ENCODE measurements around the gene NOL4L. TPM values are rescaled to one million over a fixed set of nuclear protein-coding genes. Genes with fewer than 3 reads are reported as not detected.

NOL4L gene
- total RNA-seq, 1 donor from 2014 or later: 19.7 TPM

DNA sequence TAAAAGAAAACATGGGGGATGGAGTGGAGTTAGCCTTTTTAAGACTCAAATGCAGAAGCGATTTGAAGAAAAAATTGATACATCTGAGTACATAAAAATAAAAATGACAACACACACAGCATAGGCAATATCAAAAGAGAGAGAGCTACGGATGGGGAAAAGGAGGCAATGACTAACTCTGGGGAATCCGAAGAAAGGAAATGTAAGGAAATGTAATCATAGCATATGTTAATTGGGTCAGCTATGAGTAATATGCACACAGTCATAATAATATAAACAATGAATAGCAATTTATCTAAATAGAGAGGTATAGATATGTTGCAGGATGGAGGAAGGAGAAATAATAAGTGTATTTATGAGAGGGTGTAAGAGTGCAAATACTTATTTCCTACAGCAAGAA lies 83.4 kb downstream of the NOL4L start:
- Histone ChIP-seq H3K27me3 (no peaks in the 10 kb centered on the region), H3K27ac (no peak overlapping the region), H3K4me1 (no peaks in the 10 kb centered on the region), H3K9me3 (no peaks in the 10 kb centered on the region), H3K4me3 (no peak overlapping the region), H3K36me3 (no peaks in the 10 kb centered on the region)
- DNase-seq: no peak
- TF ChIP-seq, protein P1, sequence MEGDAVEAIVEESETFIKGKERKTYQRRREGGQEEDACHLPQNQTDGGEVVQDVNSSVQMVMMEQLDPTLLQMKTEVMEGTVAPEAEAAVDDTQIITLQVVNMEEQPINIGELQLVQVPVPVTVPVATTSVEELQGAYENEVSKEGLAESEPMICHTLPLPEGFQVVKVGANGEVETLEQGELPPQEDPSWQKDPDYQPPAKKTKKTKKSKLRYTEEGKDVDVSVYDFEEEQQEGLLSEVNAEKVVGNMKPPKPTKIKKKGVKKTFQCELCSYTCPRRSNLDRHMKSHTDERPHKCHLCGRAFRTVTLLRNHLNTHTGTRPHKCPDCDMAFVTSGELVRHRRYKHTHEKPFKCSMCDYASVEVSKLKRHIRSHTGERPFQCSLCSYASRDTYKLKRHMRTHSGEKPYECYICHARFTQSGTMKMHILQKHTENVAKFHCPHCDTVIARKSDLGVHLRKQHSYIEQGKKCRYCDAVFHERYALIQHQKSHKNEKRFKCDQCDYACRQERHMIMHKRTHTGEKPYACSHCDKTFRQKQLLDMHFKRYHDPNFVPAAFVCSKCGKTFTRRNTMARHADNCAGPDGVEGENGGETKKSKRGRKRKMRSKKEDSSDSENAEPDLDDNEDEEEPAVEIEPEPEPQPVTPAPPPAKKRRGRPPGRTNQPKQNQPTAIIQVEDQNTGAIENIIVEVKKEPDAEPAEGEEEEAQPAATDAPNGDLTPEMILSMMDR (IDR thresholded peaks at IDR 0.05): no peak
- ATAC-seq: no peak
- intact Hi-C loops (cut with DNase I): no loop called here

DNA sequence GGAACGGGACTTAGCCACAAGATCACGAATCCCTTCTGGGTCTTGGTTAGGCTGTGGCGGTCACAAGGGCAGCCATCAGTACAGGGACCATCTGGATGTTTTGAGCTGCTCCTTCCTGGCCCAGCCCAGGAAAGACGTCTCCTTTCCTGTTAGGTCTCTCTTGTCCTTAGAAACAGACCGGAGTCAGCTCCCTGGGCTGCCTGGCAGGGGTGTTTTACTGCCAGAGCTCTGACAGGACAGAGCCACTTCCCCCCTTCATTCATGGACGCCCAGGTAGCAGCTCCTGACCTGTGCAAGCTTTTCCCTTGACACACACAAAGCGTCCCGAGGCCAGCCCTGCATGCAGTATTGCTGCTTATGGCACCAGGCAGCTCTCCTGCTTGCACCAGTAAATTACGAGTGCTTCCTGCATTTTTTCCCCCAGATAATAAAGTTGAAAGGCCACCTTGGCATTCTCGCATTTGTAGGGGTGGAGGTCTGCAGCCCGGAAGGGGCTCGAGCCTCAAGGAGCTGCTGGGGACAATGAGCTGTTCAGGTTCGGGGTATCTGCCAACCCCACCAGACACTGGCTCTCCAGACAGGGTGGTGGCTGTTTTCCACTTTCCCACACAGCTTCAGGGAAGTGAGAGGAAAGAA lies 87.4 kb downstream of the NOL4L start:
- peak; percentile 47 for DNase-seq

DNA sequence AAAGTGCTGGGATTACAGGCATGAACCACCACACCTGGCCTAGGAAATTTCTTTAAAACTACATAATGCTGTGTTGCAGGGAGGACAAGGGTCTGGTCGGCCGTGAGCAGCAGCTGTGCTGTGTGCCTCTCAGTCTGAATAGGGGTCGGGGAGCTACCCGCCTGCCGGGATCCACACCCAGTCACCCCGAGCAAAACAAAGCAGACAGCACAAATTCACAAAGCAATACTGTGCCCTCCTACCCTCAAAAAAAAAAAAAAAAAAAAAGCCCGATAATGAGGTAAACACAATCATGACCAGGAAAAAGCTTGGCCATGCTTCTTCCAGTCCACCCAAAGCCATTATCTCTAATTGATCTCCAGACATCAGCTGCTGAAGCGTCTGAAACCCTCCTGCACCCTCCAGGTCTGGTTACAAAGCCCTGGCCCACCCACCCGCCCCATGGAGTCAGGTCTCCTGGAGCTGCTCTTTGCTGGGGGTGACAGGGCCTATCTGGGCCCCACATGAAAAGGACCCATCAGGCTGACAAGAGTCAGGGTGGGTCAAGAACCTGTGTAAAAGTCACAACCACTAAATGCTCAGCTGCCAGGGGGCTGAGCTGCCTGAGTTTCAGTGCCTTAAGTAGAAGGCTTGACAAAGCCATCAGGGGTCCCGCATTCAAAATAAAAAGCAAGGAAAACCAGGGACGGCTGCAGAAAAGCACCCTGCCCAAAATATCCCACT lies 88.2 kb downstream of the NOL4L start:
- peak overlapping the region; percentile 53 for H3K27ac ChIP-seq
- H3K36me3 ChIP-seq: no peaks in the 10 kb centered on the region
- no peaks in the 10 kb centered on the region for H3K9me3 ChIP-seq
- intact Hi-C loops (cut with DNase I): no loop called here
- TF ChIP-seq, protein P1 (IDR thresholded peaks at IDR 0.05): no peak
- no peaks in the 10 kb centered on the region for H3K4me1 ChIP-seq
- no peak overlapping the region for H3K4me3 ChIP-seq
- DNase-seq (peak; percentile 16), ATAC-seq (no peak)
- no peaks in the 10 kb centered on the region for H3K27me3 ChIP-seq

More for the DNA sequence above, 87.4 kb downstream of the NOL4L start:
- ATAC-seq: peak; percentile 74
- Histone ChIP-seq H3K4me1 (no peaks in the 10 kb centered on the region), H3K27me3 (no peaks in the 10 kb centered on the region), H3K9me3 (no peaks in the 10 kb centered on the region), H3K36me3 (no peaks in the 10 kb centered on the region), H3K27ac (peak overlapping the region; percentile 53), H3K4me3 (no peak overlapping the region)
- TF ChIP-seq, protein P1 (IDR thresholded peaks at IDR 0.05): no peak
- intact Hi-C loops (cut with DNase I): no loop called here

- ATAC-seq: no peak
- Histone ChIP-seq H3K4me1 (no peaks in the 10 kb centered on the region), H3K27ac (no peak overlapping the region), H3K27me3 (no peaks in the 10 kb centered on the region), H3K9me3 (no peaks in the 10 kb centered on the region), H3K4me3 (no peak overlapping the region), H3K36me3 (no peaks in the 10 kb centered on the region)
- TF ChIP-seq, protein P1 (IDR thresholded peaks at IDR 0.05): no peak
- DNase-seq: peak; percentile 42
- intact Hi-C loops (cut with DNase I): no loop called here
These were observed 89.2 kb downstream of the NOL4L start for GRCh38 chr20:32495949-32496348.

- intact Hi-C loops (cut with DNase I): no loop called here
- no peaks in the 10 kb centered on the region for H3K4me1 ChIP-seq
- ATAC-seq (no peak), DNase-seq (peak; percentile 56)
- H3K27me3 ChIP-seq: no peaks in the 10 kb centered on the region
- no peak overlapping the region for H3K27ac ChIP-seq
- H3K36me3 ChIP-seq: no peaks in the 10 kb centered on the region
- no peak overlapping the region for H3K4me3 ChIP-seq
- TF ChIP-seq, protein P1 (IDR thresholded peaks at IDR 0.05): no peak
- H3K9me3 ChIP-seq: no peaks in the 10 kb centered on the region
These were observed 89.9 kb downstream of the NOL4L start for GRCh38 chr20:32495217-32495565.
